Measurements from ENCODE around the gene SEMA4D.

Gene SEMA4D

GRCh38 chr9:89462199-89462598 is 35.7 kb downstream of the SEMA4D start:
- no peak for DNase-seq

- DNase-seq = no peak
Measured at GRCh38 chr9:89461265-89461664, 36.6 kb downstream of the SEMA4D start.

DNA sequence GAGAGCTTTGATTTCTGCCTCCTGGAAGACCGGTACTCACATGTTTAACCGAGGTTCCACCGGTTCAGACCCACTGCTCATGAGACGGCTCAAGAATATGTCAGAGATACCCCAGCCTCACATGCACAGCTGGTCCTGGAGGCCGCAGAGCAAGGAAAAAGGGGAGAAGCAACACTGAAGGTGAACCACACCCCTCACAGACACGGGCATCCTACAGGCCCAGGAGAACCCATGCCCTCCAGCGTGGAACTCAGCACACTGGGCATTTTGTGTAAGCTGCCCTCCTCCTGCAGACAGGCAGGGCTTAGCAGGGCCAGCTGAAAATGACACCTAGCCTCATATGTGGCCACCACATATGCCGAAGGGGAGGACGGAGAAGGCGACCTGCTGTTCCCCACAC is 37.4 kb downstream of the SEMA4D start:
- DNase-seq = no peak

DNA sequence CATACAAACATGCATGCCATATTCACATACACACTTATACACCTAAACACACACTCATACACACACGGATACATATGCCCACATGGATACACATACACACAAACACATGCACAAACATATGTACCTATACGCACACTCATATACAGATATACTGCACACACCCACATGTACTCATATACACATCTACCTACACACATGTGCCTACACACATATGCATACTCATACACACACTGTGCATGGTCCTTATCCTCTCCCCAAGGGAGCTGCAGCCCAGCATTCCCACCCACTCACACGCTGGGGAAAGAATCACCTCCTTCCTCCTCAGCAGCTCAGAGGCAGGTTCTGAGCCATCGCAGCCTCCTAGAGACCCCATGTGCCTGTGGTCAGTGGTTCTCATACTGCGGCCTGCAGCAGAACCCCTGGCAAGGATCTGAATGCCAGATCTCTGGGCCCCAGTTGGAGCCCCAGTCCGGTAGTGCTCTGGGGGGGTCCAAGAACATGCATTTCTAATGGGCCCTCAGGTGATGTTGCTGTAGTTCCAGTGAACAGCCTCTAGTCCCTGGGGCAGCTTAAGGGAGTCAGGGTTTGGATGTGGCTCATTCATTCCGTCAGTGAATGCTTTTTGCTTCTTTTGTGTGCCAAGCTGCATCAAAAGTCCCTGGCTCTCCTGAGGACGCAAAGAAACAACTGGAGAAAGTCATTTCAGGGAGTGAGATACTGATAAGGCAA is 39.0 kb downstream of the SEMA4D start:
- DNase-seq = no peak

DNA sequence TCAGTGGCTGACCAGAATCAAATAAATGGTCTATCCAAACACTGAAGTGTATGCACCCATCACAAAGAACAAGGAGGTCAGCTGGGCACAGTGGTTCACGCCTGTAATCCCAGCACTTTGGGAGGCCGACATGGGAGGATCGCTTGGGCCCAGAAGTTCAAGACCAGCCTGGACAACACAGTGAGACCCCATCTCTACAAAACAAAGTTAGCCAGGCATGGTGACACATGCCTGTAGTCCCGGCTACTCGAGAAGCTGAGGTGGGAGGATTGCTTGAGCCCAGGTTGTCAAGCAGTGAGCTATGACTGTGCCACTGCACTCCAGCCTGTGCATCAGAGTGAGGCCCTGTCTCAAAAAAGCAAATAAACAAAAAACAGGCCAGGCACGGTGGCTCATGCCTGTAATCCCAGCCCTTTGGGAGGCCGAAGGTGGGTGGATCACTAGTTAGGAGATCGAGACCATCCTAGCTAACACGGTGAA is 40.5 kb downstream of the SEMA4D start:
- DNase-seq = no peak

- DNase-seq = peak; percentile 57
Measured at GRCh38 chr9:89455356-89455824, 42.5 kb downstream of the SEMA4D start.

DNA sequence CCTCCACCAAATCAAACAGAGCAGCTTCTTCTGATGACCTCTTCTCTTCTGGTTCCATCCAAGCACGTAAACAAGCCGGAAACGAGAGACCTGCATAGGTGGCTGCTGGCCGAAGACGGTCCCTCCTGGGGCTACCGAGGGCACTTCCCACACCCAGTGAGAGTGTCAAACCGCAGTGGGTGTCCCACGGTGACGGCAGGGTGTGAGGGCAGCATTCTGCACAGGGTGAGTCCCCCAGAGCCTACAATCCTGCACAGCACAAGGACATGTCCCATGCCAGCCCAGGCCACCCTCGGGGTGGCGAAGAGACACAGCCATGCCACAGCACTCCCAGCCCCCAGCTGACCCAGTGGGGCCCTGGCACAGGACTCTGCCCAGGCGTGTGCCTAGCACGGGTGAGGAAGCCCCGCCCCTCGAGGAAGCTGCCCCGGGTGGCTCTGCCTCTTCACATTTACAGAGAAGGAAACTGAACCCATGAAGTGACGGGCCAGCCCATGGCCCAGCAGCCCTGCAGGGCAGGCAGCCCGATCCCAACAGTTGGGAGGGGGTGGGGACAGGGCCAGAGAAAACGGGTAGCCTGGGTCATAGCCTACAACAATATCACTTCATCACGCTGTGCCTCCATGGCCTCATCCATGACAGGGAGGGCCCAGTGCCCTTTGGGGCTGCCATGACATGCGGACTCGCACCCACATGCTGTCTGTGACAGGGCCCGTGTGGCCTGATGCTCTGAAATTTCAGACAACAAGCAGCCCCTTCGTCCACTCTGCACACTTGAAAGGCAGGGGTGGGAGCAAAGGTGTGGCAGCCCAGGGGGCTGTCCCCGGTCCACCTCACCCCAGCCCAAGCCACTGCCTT is 43.2 kb downstream of the SEMA4D start:
- no peak for DNase-seq

- no peak for DNase-seq
Measured at GRCh38 chr9:89453452-89453851, 44.5 kb downstream of the SEMA4D start.

- no peak for DNase-seq
Measured at GRCh38 chr9:89452561-89452960, 45.4 kb downstream of the SEMA4D start.

GRCh38 chr9:89450213-89450612 is 47.7 kb downstream of the SEMA4D start:
- DNase-seq = no peak

DNA sequence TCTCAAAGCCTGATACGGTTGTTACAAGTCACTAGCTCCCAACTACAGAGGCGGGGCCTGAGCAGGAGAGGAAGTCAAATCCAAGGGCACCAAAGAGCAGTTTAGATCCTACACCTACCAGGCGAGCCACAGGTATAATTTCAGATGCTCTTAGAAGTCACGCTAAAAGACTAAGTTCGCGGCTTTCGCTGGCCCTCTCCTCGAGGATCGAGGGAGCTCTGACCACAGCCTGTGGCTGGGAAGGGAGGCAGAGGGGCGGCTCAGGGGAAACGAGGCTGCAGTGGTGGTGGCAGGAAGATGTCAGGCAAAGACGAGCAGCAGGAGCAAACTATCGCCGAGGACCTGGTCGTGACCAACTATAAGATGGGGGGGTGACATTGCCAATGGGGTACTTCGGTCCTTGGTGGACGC is 48.6 kb downstream of the SEMA4D start:
- no peak for DNase-seq

GRCh38 chr9:89448821-89449220 is 49.1 kb downstream of the SEMA4D start:
- no peak for DNase-seq

GRCh38 chr9:89448381-89448780 is 49.5 kb downstream of the SEMA4D start:
- peak; percentile 42 for DNase-seq

DNA sequence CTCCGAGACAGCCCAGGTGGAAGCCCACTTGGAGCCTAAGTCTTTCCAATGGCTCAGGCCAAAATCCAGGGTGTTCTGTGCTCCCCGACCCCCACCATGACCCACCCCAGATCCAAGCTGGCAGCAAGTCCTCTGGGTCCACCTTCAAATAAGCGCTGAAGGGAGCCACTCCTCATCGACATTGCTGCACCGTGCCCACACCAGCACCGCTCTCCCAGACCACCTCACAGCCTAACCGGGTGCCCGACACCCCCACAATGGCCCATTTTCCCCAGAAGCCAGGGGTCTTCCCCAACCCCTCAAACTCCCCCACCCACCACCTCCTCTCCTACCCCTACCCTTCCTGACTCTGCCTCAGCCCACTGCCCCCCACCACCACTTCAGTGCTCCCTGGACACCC is 50.5 kb downstream of the SEMA4D start:
- no peak for DNase-seq

GRCh38 chr9:89446961-89447310 is 51.0 kb downstream of the SEMA4D start:
- no peak for DNase-seq

DNA sequence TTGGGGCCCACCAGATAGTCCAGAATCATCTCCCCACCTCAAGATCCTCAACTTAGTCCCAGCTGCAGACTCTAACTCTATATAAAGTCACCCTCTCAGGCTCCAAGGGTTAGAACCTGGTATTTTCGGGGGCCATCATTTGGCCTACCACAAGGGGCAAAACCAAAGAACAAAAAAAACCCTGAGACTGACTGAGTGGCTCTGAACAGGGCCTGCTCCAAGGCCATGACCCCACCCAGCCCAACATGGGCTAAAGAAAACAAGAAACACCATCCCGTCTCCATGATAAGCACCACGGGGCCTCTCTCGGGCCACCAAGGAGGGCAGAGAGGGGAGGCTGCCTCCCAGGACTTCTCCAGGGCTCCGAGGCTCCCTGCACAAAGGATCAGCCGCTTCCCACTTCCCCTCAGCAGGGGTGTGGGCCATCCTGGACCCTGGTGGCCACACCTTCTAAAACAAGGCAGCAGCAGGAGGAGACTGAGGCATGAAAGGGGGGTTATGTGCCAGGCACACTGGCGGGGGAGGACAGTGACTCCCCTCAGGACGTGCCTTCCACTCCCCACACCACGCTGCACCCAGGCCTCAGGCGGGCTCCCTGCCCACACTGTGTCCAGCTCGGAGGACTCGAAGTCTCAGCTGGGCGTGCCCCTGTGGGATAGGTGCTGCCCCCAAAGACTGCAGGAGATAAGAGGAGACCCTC is 51.5 kb downstream of the SEMA4D start:
- no peak for DNase-seq

- no peak for DNase-seq
Measured at GRCh38 chr9:89445801-89446251, 52.1 kb downstream of the SEMA4D start.

- DNase-seq = no peak
Measured at GRCh38 chr9:89444925-89445765, 52.8 kb downstream of the SEMA4D start.

DNA sequence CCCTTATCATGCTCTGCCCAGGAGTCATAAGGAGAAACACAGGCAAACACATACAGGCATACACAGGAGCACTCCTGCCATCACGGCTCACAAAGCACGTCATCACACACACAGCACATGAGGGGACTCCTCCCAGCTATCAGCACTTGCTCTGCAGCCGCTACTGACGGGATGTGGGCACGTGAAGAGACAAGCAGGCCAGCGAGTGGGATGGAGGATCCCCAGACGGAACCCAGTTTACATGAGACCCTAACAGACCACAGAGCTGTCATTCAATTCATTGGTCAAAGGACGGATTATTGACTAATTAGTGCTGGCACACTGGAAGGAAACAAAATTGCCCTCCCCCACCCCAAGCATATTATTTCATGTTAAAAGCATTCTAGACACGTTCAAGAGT is 53.6 kb downstream of the SEMA4D start:
- DNase-seq = peak; percentile 69

GRCh38 chr9:89442981-89443814 is 54.7 kb downstream of the SEMA4D start:
- no peak for DNase-seq

- DNase-seq = no peak
Measured at GRCh38 chr9:89442501-89442978, 55.4 kb downstream of the SEMA4D start.
